Heart left ventricle (tissue), 16 donors: ENCODE data around the gene KRT1. TPM values are rescaled to one million over a fixed set of nuclear protein-coding genes. Genes with fewer than 3 reads are reported as not detected.

Experiments used
- ATAC-seq, 4 donors: fragments of 200-7000 bp; cut with Tn5 transposase; one replicate each; pipeline ENCODE4 v1.9.1; 2020 to 2022; ENCODE audit warnings: moderate library complexity in 4 of 4, mild to moderate bottlenecking in 3 of 4, moderate number of reproducible peaks in 1 of 4
- DNase-seq, 5 donors: peaks; one replicate each; pipeline ENCODE4 v3.0.0-alpha.2; 2020
- H3K27ac ChIP-seq, 12 donors: fragments of 200-600 bp; sonication (generic) in 4 of 12; one replicate each; pipeline versions ENCODE4 v1.5.0 to v1.8.0; 2016 to 2022; ENCODE audit warnings: mild to moderate bottlenecking in 2 of 12
- H3K27me3 ChIP-seq, 9 donors: fragments of 200-600 bp; sonication (generic) in 2 of 9; one replicate each; pipeline versions ENCODE4 v1.5.1 to v1.8.0; 2016 to 2022; ENCODE audit warnings: mild to moderate bottlenecking in 3 of 9
- H3K36me3 ChIP-seq, 9 donors: fragments of 200-600 bp; sonication (generic) in 2 of 9; one replicate each; pipeline versions ENCODE4 v1.5.0 to v1.8.0; 2018 to 2022; ENCODE audit warnings: mild to moderate bottlenecking in 2 of 9
- H3K4me1 ChIP-seq, 12 donors: fragments of 200-600 bp; sonication (generic) in 4 of 12; one replicate each; pipeline versions ENCODE4 v1.5.0 to v1.8.0; 2016 to 2022; ENCODE audit warnings: mild to moderate bottlenecking in 3 of 12
- H3K4me3 ChIP-seq, 12 donors: fragments of 200-600 bp; sonication (generic) in 4 of 12; one replicate each; pipeline versions ENCODE4 v1.5.0 to v1.8.0; 2017 to 2022; ENCODE audit warnings: mild to moderate bottlenecking in 9 of 12, moderate library complexity in 4 of 12
- H3K9me3 ChIP-seq, 12 donors: fragments of 200-600 bp; sonication (generic) in 4 of 12; one replicate each; pipeline versions ENCODE4 v1.5.0 to v1.8.0; 2016 to 2022; ENCODE audit warnings: mild to moderate bottlenecking in 1 of 12
- POLR2A ChIP-seq, 2 donors: fragments of 450-650 bp; IDR thresholded peaks; one replicate each; pipeline ENCODE4 v1.6.1; 2017; ENCODE audit warnings: antibody characterized with exemption in 2 of 2, mild to moderate bottlenecking in 2 of 2, moderate library complexity in 2 of 2
- WGBS, 4 donors: extraction: QIAGEN DNeasy Blood & Tissue Kit in 2 of 4; methylation state at CpG; one replicate each; pipeline versions ENCODE4 v1.1.5 to v1.1.7; 2013 to 2018; 5-methylcytosine and 5-hydroxymethylcytosine counted together
- intact Hi-C, 10 donors: fragments of 100-400 bp; cut with DNase I; formaldehyde crosslinking; loops; one replicate each; pipeline versions ENCODE4 v1.11.1 to v1.14.2; 2022
- polyA plus RNA-seq, 2 donors: library from polyadenylated mRNA; stranded (reverse); fragments of 200-250 nt; gene quantifications; one replicate each; pipeline ENCODE4 v1.2.3, GENCODE V29; 2013
- total RNA-seq, 9 donors: library from RNA; depleted of rRNA in 2 of 9; stranded (reverse); fragments of >200 nt in 2 of 9; fragmentation: NEBNext Ultra II Directional in 3 of 9; extraction: Animal tissue kit (Norgen Biotek cat#: 25700) in 3 of 9; gene quantifications; one replicate each; pipeline versions ENCODE4 v1.1.0 to v1.2.4, GENCODE V29; 2016 to 2023
- TF ChIP-seq, protein P1 (sequence below), 12 donors: fragments of 200-600 bp; sonication (generic) in 4 of 12; IDR thresholded peaks; one replicate each; pipeline versions ENCODE4 v1.5.0 to v1.8.0; 2018 to 2022; ENCODE audit warnings: antibody characterized with exemption in 12 of 12, mild to moderate bottlenecking in 5 of 12
- donor health status: ischemic (EF 13 %, LVEDD 7.1; RV severe dilation, severe dysfunction).
- donor health status: healthy with polysubstance abuse.
- donor health status: DM: no; HTN: yes; CAD: no.
- donor health status: DM: no; HTN: no; CAD: no.
- donor health status: ischemic (EF 25% LVEDD 6.9; RV normal size, moderate dysfunction).
- donor health status: ischemic (EF 25% LVEDD 5.7; RV mildly dilated, moderate dysfunction).
- donor health status: healthy.
- donor health status: DM: yes; HTN: yes; CAD: no.
- donor health status: ischemic (EF 35%, LVEDD 5.7; RV mildly dilated, moderate dysfunction).
- donor health status: nonischemic (EF 11% LVEDD 7.7; RV severe dilation, severe dysfunction).
- donor health status: DM: yes; HTN: yes; CAD: no.
- donor health status: PGD.
- donor health status: ischemic (EF 29% LVEDD 5.4; RV normal size, mild dysfunction).
- donor health status: nonischemic (EF 23%, LVEDD 6.1; RV moderate dilation, normal function).

The KRT1 gene
- total and polyA plus RNA-seq, 11 donors = 0.35 TPM; not detected in 10

DNA sequence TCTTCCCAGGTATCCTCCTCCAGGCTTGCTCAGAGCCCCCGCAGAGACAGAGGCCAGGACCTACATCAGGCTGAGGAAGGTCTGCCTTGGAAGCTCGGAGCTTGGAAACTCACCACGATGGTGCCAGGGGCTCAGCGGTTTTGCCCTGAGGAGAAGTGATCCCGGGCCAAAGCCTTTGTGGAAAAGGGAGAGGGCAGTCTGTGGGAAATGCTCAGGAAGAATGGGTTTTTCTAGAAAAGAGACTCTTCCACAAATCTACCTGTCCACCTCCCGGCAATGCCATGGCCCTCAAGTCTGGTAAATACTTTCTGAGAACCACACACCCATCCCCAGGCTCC lies 36.2 kb downstream of the KRT1 start:
- ATAC-seq (no peak), DNase-seq (no peak)
- no peaks in the 10 kb centered on the region for H3K4me1 ChIP-seq
- no peaks in the 10 kb centered on the region for H3K9me3 ChIP-seq
- intact Hi-C loops = no loop called here
- TF ChIP-seq, protein P1, sequence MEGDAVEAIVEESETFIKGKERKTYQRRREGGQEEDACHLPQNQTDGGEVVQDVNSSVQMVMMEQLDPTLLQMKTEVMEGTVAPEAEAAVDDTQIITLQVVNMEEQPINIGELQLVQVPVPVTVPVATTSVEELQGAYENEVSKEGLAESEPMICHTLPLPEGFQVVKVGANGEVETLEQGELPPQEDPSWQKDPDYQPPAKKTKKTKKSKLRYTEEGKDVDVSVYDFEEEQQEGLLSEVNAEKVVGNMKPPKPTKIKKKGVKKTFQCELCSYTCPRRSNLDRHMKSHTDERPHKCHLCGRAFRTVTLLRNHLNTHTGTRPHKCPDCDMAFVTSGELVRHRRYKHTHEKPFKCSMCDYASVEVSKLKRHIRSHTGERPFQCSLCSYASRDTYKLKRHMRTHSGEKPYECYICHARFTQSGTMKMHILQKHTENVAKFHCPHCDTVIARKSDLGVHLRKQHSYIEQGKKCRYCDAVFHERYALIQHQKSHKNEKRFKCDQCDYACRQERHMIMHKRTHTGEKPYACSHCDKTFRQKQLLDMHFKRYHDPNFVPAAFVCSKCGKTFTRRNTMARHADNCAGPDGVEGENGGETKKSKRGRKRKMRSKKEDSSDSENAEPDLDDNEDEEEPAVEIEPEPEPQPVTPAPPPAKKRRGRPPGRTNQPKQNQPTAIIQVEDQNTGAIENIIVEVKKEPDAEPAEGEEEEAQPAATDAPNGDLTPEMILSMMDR (IDR thresholded peaks at IDR 0.05) = no peak
- no peak for TF ChIP-seq POLR2A (IDR thresholded peaks at IDR 0.05)
- H3K27me3 ChIP-seq = peaks cover 0 to 22% (median 0%) of the 10 kb centered on the region in 9 donors
- 72 to 90% (median 87%) methylated on average over 6 of the region's 6 CpGs for WGBS, 4 donors
- H3K27ac ChIP-seq = no peak overlapping the region
- H3K36me3 ChIP-seq = no peaks in the 10 kb centered on the region
- H3K4me3 ChIP-seq = no peak overlapping the region

DNA sequence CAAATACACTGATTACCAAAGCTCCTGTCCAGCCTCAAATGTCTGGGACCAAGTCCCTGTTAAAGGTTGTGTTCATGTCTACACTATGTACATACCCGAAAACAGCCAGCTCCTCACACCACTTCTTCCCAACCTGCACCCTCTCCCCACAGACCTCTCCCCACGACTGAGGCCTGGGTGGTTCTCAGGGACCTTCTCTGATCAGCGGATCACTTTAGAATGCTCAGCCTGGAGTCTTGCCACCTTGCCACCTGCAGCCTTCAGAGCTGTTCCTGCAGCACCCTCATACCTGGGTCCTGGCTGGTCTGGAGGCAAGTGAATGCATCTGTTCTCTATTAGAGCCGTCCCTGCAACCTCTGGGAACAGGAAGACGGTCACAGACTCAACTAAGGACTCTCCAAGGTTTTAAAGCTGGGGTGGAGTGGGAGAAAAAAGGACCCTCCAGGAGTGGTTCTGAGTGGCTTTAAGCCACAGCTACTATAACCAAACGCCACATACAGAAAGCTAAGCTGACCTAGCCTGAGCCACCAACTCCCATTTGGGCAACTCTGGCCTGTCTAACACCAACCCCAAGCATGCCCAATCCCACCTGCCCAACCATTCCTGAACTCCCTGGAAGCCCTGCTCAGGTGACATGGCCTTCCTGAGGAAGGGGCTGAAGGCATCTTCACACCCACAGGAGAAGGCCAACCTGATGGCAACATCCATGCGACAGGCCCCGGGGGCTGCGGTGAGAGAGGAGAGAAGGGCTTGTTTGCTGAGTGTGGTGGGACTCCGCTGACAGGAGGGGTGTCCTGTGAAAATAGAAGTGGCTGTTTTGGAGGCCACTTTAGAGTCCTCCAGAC lies 36.8 kb downstream of the KRT1 start:
- DNase-seq = no peak
- TF ChIP-seq, protein P1 (IDR thresholded peaks at IDR 0.05) = no peak
- TF ChIP-seq POLR2A (IDR thresholded peaks at IDR 0.05) = no peak
- Histone ChIP-seq H3K4me3 (no peak overlapping the region), H3K4me1 (no peaks in the 10 kb centered on the region), H3K27ac (no peak overlapping the region), H3K36me3 (no peaks in the 10 kb centered on the region), H3K27me3 (peaks cover 0 to 22% (median 0%) of the 10 kb centered on the region in 9 donors), H3K9me3 (no peaks in the 10 kb centered on the region)
- 85 to 93% (median 89%) methylated on average over 9 to 10 of the region's 10 CpGs for WGBS, 4 donors
- intact Hi-C loops = no loop called here
- no peak for ATAC-seq

DNA sequence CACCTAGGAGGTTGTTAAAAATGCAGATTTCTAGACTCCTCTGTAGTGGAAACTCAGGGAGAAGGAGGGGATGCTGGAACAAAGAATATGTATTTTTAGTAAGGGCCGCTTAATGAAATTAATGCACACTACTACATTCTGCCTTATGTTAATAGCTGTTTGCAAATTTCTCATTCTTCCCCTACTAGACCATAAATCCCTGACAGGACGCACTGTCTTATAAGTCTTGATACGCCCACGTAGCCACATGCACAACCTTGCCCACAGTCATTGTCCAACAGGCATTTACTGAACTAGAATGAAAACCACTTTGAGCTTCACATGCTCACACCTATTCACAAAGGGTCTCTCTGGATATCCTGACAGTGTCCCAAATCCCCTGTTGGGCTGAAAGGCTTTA lies 38.7 kb downstream of the KRT1 start:
- H3K36me3 ChIP-seq = no peaks in the 10 kb centered on the region
- H3K4me1 ChIP-seq = no peaks in the 10 kb centered on the region
- no peak overlapping the region for H3K27ac ChIP-seq
- intact Hi-C loops = no loop called here
- WGBS, 4 donors = 71 to 79% (median 75%) methylated on average over 4 of the region's 4 CpGs
- TF ChIP-seq POLR2A (IDR thresholded peaks at IDR 0.05) = no peak
- TF ChIP-seq, protein P1 (IDR thresholded peaks at IDR 0.05) = no peak
- DNase-seq (no peak), ATAC-seq (no peak)
- no peaks in the 10 kb centered on the region for H3K9me3 ChIP-seq
- H3K4me3 ChIP-seq = no peak overlapping the region
- peaks cover 0 to 22% (median 0%) of the 10 kb centered on the region in 9 donors for H3K27me3 ChIP-seq

DNA sequence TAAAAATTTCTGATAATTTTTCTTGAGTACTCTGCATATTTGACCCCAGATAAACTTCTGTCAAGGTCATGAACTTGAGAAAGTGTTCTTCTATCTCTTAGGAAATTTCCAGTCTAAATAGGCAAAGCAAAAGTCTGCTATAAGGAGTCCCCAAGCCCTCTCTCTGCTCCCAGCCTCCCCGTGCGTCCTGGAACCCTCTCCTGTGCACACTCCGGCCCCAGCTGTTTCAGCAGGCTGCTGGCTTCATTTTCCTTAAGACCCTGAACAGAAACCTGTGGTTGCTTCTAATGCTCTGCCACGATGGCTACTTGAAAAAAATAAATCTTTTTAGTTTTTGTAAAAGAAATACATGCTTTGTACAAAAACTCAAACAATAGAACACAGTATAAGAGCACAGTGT lies 42.9 kb downstream of the KRT1 start:
- peaks cover 0 to 3% (median 0%) of the 10 kb centered on the region in 12 donors for H3K4me1 ChIP-seq
- no peak overlapping the region for H3K27ac ChIP-seq
- 70 to 84% (median 73%) methylated on average over 4 of the region's 4 CpGs for WGBS, 4 donors
- DNase-seq (no peak), ATAC-seq (no peak)
- peaks cover 0 to 17% (median 0%) of the 10 kb centered on the region in 9 donors for H3K27me3 ChIP-seq
- H3K36me3 ChIP-seq = no peaks in the 10 kb centered on the region
- intact Hi-C loops = no loop called here
- no peaks in the 10 kb centered on the region for H3K9me3 ChIP-seq
- H3K4me3 ChIP-seq = no peak overlapping the region
- TF ChIP-seq, protein P1 (IDR thresholded peaks at IDR 0.05) = no peak
- TF ChIP-seq POLR2A (IDR thresholded peaks at IDR 0.05) = no peak
